ENCODE measurements around the gene PRDM16.

The PRDM16 gene

GRCh38 chr1:3316340-3316943, 247.4 kb downstream of the PRDM16 start:
- Histone ChIP-seq H3K9me3 (ENCODE audit: control insufficient read depth in 2 of 2, low read length in 2 of 2) (no peaks in the 10 kb centered on the region), H3K4me1 (ENCODE audit: control insufficient read depth in 2 of 2, insufficient read depth in 2 of 2, low read length in 2 of 2) (peaks cover 11 to 19% of the 10 kb centered on the region in 2 donors), H3K27ac (ENCODE audit: low read depth in 2 of 2, low read length in 2 of 2) (no peak overlapping the region), H3K36me3 (ENCODE audit: control insufficient read depth in 2 of 2, insufficient read depth in 2 of 2, low read length in 2 of 2) (no peaks in the 10 kb centered on the region), H3K4me3 (ENCODE audit: low read length in 2 of 2) (no peak overlapping the region), H3K27me3 (ENCODE audit: control insufficient read depth in 2 of 2, insufficient read depth in 2 of 2, low read length in 2 of 2) (no peaks in the 10 kb centered on the region), H3K9ac (ENCODE audit: low read depth in 1 of 2, low read length in 2 of 2) (no peak overlapping the region)

- H3K27me3 ChIP-seq (ENCODE audit: control insufficient read depth in 2 of 2, insufficient read depth in 2 of 2, low read length in 2 of 2) = no peaks in the 10 kb centered on the region
- H3K4me3 ChIP-seq (ENCODE audit: low read length in 2 of 2) = no peak overlapping the region
- no peaks in the 10 kb centered on the region for H3K36me3 ChIP-seq (ENCODE audit: control insufficient read depth in 2 of 2, insufficient read depth in 2 of 2, low read length in 2 of 2)
- H3K27ac ChIP-seq (ENCODE audit: low read depth in 2 of 2, low read length in 2 of 2) = no peak overlapping the region
- H3K9ac ChIP-seq (ENCODE audit: low read depth in 1 of 2, low read length in 2 of 2) = no peak overlapping the region
- peaks cover 16 to 19% of the 10 kb centered on the region in 2 donors for H3K4me1 ChIP-seq (ENCODE audit: control insufficient read depth in 2 of 2, insufficient read depth in 2 of 2, low read length in 2 of 2)
- H3K9me3 ChIP-seq (ENCODE audit: control insufficient read depth in 2 of 2, low read length in 2 of 2) = no peaks in the 10 kb centered on the region
Observed at GRCh38 chr1:3317456-3317855, 248.5 kb downstream of the PRDM16 start.

GRCh38 chr1:3318329-3318728, 249.3 kb downstream of the PRDM16 start:
- Histone ChIP-seq H3K27ac (ENCODE audit: low read depth in 2 of 2, low read length in 2 of 2) (no peak overlapping the region), H3K36me3 (ENCODE audit: control insufficient read depth in 2 of 2, insufficient read depth in 2 of 2, low read length in 2 of 2) (no peaks in the 10 kb centered on the region), H3K9ac (ENCODE audit: low read depth in 1 of 2, low read length in 2 of 2) (no peak overlapping the region), H3K27me3 (ENCODE audit: control insufficient read depth in 2 of 2, insufficient read depth in 2 of 2, low read length in 2 of 2) (no peaks in the 10 kb centered on the region), H3K4me3 (ENCODE audit: low read length in 2 of 2) (no peak overlapping the region), H3K9me3 (ENCODE audit: control insufficient read depth in 2 of 2, low read length in 2 of 2) (no peaks in the 10 kb centered on the region), H3K4me1 (ENCODE audit: control insufficient read depth in 2 of 2, insufficient read depth in 2 of 2, low read length in 2 of 2) (peaks cover 16 to 27% of the 10 kb centered on the region in 2 donors)

- Histone ChIP-seq H3K27ac (ENCODE audit: low read depth in 2 of 2, low read length in 2 of 2) (peak overlapping the region; percentile 60 to 69), H3K4me1 (ENCODE audit: control insufficient read depth in 2 of 2, insufficient read depth in 2 of 2, low read length in 2 of 2) (peaks cover 22 to 37% of the 10 kb centered on the region in 2 donors)
Observed at GRCh38 chr1:3319874-3320245, 250.9 kb downstream of the PRDM16 start.

GRCh38 chr1:3320246-3321152, 251.5 kb downstream of the PRDM16 start:
- Histone ChIP-seq H3K9me3 (ENCODE audit: control insufficient read depth in 2 of 2, low read length in 2 of 2) (no peaks in the 10 kb centered on the region), H3K4me3 (ENCODE audit: low read length in 2 of 2) (no peak overlapping the region), H3K36me3 (ENCODE audit: control insufficient read depth in 2 of 2, insufficient read depth in 2 of 2, low read length in 2 of 2) (no peaks in the 10 kb centered on the region), H3K27ac (ENCODE audit: low read depth in 2 of 2, low read length in 2 of 2) (peak overlapping the region; percentile 60 to 65), H3K4me1 (ENCODE audit: control insufficient read depth in 2 of 2, insufficient read depth in 2 of 2, low read length in 2 of 2) (peaks cover 22 to 37% of the 10 kb centered on the region in 2 donors), H3K9ac (ENCODE audit: low read depth in 1 of 2, low read length in 2 of 2) (peak overlapping the region in 1 of 2 donors; percentile 21), H3K27me3 (ENCODE audit: control insufficient read depth in 2 of 2, insufficient read depth in 2 of 2, low read length in 2 of 2) (no peaks in the 10 kb centered on the region)

More at GRCh38 chr1:3319874-3320245, 250.9 kb downstream of the PRDM16 start:
- Histone ChIP-seq H3K36me3 (ENCODE audit: control insufficient read depth in 2 of 2, insufficient read depth in 2 of 2, low read length in 2 of 2) (no peaks in the 10 kb centered on the region), H3K9me3 (ENCODE audit: control insufficient read depth in 2 of 2, low read length in 2 of 2) (no peaks in the 10 kb centered on the region), H3K4me3 (ENCODE audit: low read length in 2 of 2) (no peak overlapping the region), H3K27me3 (ENCODE audit: control insufficient read depth in 2 of 2, insufficient read depth in 2 of 2, low read length in 2 of 2) (no peaks in the 10 kb centered on the region), H3K9ac (ENCODE audit: low read depth in 1 of 2, low read length in 2 of 2) (no peak overlapping the region)

GRCh38 chr1:3321559-3322449, 252.8 kb downstream of the PRDM16 start:
- Histone ChIP-seq H3K4me1 (ENCODE audit: control insufficient read depth in 2 of 2, insufficient read depth in 2 of 2, low read length in 2 of 2) (peaks cover 22 to 37% of the 10 kb centered on the region in 2 donors), H3K36me3 (ENCODE audit: control insufficient read depth in 2 of 2, insufficient read depth in 2 of 2, low read length in 2 of 2) (no peaks in the 10 kb centered on the region)

GRCh38 chr1:3322450-3323020, 253.5 kb downstream of the PRDM16 start:
- peak overlapping the region; percentile 2 to 43 for H3K27ac ChIP-seq (ENCODE audit: low read depth in 2 of 2, low read length in 2 of 2)
- no peaks in the 10 kb centered on the region for H3K9me3 ChIP-seq (ENCODE audit: control insufficient read depth in 2 of 2, low read length in 2 of 2)
- no peaks in the 10 kb centered on the region for H3K27me3 ChIP-seq (ENCODE audit: control insufficient read depth in 2 of 2, insufficient read depth in 2 of 2, low read length in 2 of 2)
- no peaks in the 10 kb centered on the region for H3K36me3 ChIP-seq (ENCODE audit: control insufficient read depth in 2 of 2, insufficient read depth in 2 of 2, low read length in 2 of 2)
- peak overlapping the region in 1 of 2 donors; percentile 33 for H3K4me3 ChIP-seq (ENCODE audit: low read length in 2 of 2)
- H3K9ac ChIP-seq (ENCODE audit: low read depth in 1 of 2, low read length in 2 of 2) = no peak overlapping the region
- peaks cover 22 to 37% of the 10 kb centered on the region in 2 donors for H3K4me1 ChIP-seq (ENCODE audit: control insufficient read depth in 2 of 2, insufficient read depth in 2 of 2, low read length in 2 of 2)

More at GRCh38 chr1:3321559-3322449, 252.8 kb downstream of the PRDM16 start:
- H3K4me3 ChIP-seq (ENCODE audit: low read length in 2 of 2) = no peak overlapping the region
- H3K27me3 ChIP-seq (ENCODE audit: control insufficient read depth in 2 of 2, insufficient read depth in 2 of 2, low read length in 2 of 2) = no peaks in the 10 kb centered on the region
- no peak overlapping the region for H3K27ac ChIP-seq (ENCODE audit: low read depth in 2 of 2, low read length in 2 of 2)
- H3K9me3 ChIP-seq (ENCODE audit: control insufficient read depth in 2 of 2, low read length in 2 of 2) = no peaks in the 10 kb centered on the region
- H3K9ac ChIP-seq (ENCODE audit: low read depth in 1 of 2, low read length in 2 of 2) = no peak overlapping the region

GRCh38 chr1:3323021-3323795, 254.2 kb downstream of the PRDM16 start:
- H3K9ac ChIP-seq (ENCODE audit: low read depth in 1 of 2, low read length in 2 of 2) = peak overlapping the region in 1 of 2 donors; percentile 12
- peaks cover 22 to 37% of the 10 kb centered on the region in 2 donors for H3K4me1 ChIP-seq (ENCODE audit: control insufficient read depth in 2 of 2, insufficient read depth in 2 of 2, low read length in 2 of 2)
- peak overlapping the region; percentile 43 to 60 for H3K27ac ChIP-seq (ENCODE audit: low read depth in 2 of 2, low read length in 2 of 2)
- no peaks in the 10 kb centered on the region for H3K36me3 ChIP-seq (ENCODE audit: control insufficient read depth in 2 of 2, insufficient read depth in 2 of 2, low read length in 2 of 2)
- H3K9me3 ChIP-seq (ENCODE audit: control insufficient read depth in 2 of 2, low read length in 2 of 2) = no peaks in the 10 kb centered on the region
- no peaks in the 10 kb centered on the region for H3K27me3 ChIP-seq (ENCODE audit: control insufficient read depth in 2 of 2, insufficient read depth in 2 of 2, low read length in 2 of 2)
- peak overlapping the region; percentile 25 to 33 for H3K4me3 ChIP-seq (ENCODE audit: low read length in 2 of 2)

Data from mucosa of rectum (tissue), 2 donors.